ENCODE results near the gene NHLRC4.

Gene NHLRC4

GRCh38 chr16:525520-526180 lies 41.2 kb upstream of the NHLRC4 start (continued):
- TF ChIP-seq, protein P1, sequence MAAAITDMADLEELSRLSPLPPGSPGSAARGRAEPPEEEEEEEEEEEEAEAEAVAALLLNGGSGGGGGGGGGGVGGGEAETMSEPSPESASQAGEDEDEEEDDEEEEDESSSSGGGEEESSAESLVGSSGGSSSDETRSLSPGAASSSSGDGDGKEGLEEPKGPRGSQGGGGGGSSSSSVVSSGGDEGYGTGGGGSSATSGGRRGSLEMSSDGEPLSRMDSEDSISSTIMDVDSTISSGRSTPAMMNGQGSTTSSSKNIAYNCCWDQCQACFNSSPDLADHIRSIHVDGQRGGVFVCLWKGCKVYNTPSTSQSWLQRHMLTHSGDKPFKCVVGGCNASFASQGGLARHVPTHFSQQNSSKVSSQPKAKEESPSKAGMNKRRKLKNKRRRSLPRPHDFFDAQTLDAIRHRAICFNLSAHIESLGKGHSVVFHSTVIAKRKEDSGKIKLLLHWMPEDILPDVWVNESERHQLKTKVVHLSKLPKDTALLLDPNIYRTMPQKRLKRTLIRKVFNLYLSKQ (tag by site-specific recombination; IDR thresholded peaks at IDR 0.05; ENCODE audit: borderline replicate concordance): no peak
- TF ChIP-seq REST (tag by site-specific recombination; IDR thresholded peaks at IDR 0.05) (no peak), ZNF24 (tag by site-specific recombination; IDR thresholded peaks at IDR 0.05) (0 out of 2 replicates have a peak, but pooled peaks have one; percentile 34), ZNF280D (tag by site-specific recombination; IDR thresholded peaks at IDR 0.05) (no peak), ZBTB20 (tag by site-specific recombination; IDR thresholded peaks at IDR 0.05) (peak; percentile 27; the same call in 1 of the 2 replicates), ZNF214 (tag by site-specific recombination; IDR thresholded peaks at IDR 0.05; ENCODE audit: borderline replicate concordance) (no peak), KLF17 (tag by site-specific recombination; IDR thresholded peaks at IDR 0.05) (peak; percentile 34; the same call in 1 of the 2 replicates), GLIS1 (tag by site-specific recombination; IDR thresholded peaks at IDR 0.05) (peak; percentile 6; the same call in 1 of the 2 replicates), ZBTB17 (tag by site-specific recombination; IDR thresholded peaks at IDR 0.05) (peak; percentile 84), ZNF530 (tag by site-specific recombination; IDR thresholded peaks at IDR 0.05; ENCODE audit: low read depth) (no peak), ZNF677 (tag by site-specific recombination; IDR thresholded peaks at IDR 0.05) (no peak), SETDB1 (IDR thresholded peaks at IDR 0.05; ENCODE audit: insufficient read length, low read length) (no peak), KLF8 (tag by site-specific recombination; IDR thresholded peaks at IDR 0.05) (no peak), ZNF623 (tag by site-specific recombination; IDR thresholded peaks at IDR 0.05) (no peak), ZNF571 (tag by site-specific recombination; IDR thresholded peaks at IDR 0.05) (no peak), ZNF610 (tag by site-specific recombination; IDR thresholded peaks at IDR 0.05; ENCODE audit: borderline replicate concordance) (no peak), ZNF311 (tag by site-specific recombination; IDR thresholded peaks at IDR 0.05; ENCODE audit: borderline replicate concordance) (no peak), ZBTB48 (tag by site-specific recombination; IDR thresholded peaks at IDR 0.05) (peak; percentile 54; the same call in 1 of the 2 replicates), ZFP41 (tag by site-specific recombination; IDR thresholded peaks at IDR 0.05; ENCODE audit: borderline replicate concordance) (no peak)
- TF ChIP-seq, protein P2, sequence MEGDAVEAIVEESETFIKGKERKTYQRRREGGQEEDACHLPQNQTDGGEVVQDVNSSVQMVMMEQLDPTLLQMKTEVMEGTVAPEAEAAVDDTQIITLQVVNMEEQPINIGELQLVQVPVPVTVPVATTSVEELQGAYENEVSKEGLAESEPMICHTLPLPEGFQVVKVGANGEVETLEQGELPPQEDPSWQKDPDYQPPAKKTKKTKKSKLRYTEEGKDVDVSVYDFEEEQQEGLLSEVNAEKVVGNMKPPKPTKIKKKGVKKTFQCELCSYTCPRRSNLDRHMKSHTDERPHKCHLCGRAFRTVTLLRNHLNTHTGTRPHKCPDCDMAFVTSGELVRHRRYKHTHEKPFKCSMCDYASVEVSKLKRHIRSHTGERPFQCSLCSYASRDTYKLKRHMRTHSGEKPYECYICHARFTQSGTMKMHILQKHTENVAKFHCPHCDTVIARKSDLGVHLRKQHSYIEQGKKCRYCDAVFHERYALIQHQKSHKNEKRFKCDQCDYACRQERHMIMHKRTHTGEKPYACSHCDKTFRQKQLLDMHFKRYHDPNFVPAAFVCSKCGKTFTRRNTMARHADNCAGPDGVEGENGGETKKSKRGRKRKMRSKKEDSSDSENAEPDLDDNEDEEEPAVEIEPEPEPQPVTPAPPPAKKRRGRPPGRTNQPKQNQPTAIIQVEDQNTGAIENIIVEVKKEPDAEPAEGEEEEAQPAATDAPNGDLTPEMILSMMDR (tag by site-specific recombination; IDR thresholded peaks at IDR 0.05): no peak
- TF ChIP-seq, protein P3, sequence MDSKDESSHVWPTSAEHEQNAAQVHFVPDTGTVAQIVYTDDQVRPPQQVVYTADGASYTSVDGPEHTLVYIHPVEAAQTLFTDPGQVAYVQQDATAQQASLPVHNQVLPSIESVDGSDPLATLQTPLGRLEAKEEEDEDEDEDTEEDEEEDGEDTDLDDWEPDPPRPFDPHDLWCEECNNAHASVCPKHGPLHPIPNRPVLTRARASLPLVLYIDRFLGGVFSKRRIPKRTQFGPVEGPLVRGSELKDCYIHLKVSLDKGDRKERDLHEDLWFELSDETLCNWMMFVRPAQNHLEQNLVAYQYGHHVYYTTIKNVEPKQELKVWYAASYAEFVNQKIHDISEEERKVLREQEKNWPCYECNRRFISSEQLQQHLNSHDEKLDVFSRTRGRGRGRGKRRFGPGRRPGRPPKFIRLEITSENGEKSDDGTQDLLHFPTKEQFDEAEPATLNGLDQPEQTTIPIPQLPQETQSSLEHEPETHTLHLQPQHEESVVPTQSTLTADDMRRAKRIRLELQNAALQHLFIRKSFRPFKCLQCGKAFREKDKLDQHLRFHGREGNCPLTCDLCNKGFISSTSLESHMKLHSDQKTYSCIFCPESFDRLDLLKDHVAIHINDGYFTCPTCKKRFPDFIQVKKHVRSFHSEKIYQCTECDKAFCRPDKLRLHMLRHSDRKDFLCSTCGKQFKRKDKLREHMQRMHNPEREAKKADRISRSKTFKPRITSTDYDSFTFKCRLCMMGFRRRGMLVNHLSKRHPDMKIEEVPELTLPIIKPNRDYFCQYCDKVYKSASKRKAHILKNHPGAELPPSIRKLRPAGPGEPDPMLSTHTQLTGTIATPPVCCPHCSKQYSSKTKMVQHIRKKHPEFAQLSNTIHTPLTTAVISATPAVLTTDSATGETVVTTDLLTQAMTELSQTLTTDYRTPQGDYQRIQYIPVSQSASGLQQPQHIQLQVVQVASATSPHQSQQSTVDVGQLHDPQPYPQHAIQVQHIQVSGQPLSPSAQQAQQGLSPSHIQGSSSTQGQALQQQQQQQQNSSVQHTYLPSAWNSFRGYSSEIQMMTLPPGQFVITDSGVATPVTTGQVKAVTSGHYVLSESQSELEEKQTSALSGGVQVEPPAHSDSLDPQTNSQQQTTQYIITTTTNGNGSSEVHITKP (tag by site-specific recombination; IDR thresholded peaks at IDR 0.05): peak; percentile 91
- TF ChIP-seq, protein P4, sequence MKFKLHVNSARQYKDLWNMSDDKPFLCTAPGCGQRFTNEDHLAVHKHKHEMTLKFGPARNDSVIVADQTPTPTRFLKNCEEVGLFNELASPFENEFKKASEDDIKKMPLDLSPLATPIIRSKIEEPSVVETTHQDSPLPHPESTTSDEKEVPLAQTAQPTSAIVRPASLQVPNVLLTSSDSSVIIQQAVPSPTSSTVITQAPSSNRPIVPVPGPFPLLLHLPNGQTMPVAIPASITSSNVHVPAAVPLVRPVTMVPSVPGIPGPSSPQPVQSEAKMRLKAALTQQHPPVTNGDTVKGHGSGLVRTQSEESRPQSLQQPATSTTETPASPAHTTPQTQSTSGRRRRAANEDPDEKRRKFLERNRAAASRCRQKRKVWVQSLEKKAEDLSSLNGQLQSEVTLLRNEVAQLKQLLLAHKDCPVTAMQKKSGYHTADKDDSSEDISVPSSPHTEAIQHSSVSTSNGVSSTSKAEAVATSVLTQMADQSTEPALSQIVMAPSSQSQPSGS (tag by site-specific recombination; IDR thresholded peaks at IDR 0.05; ENCODE audit: low read depth): no peak

All from HEK293 (cell line).